Mammary epithelial cell (primary cell): ENCODE results near the gene ZC4H2.

Experiments
- CTCF ChIP-seq, 2 donors: IDR thresholded peaks in 1 of 2; conservative IDR thresholded peaks in 1 of 2; 2 replicates each; pipeline ENCODE4 v1.5.1; 2011 to 2012; ENCODE audit warnings: inconsistent platforms in 2 of 2, low read length in 2 of 2, mild to moderate bottlenecking in 2 of 2, control low read depth in 1 of 2, low read depth in 1 of 2; ENCODE audit not compliant: insufficient read depth in 1 of 2; ENCODE audit errors: extremely low read depth in 1 of 2
- EZH2 ChIP-seq: IDR thresholded peaks from 2 replicates; pipeline ENCODE4 v1.6.1; 2012; ENCODE audit warnings: low read length, inconsistent platforms, borderline replicate concordance

DNA sequence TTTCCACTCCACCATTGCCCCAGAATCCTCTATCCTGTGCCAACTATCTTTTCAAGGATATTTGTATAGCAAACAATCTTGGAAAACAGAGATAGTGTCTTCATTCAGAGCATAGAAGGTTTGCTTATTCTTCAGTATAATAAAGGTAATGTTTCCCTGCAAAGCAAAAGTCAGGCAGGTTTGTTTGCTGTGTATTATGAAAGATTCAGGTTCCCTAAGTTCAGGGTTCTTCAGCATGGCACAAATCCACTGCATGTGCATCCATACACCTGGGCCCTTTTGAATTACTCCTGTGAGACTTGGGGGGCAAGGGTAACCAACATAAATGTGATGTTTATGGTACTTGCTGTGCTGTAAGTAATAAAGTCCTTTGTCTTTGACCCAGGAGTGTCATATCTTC is 33.2 kb upstream of the ZC4H2 start:
- TF ChIP-seq CTCF (conservative IDR thresholded peaks at IDR 0.05 in 1 of 2, IDR thresholded peaks at IDR 0.05 in 1 of 2; ENCODE audit: extremely low read depth in 1 of 2, insufficient read depth in 1 of 2, low read depth in 1 of 2, low read length in 2 of 2) (no peak), EZH2 (no peak)
